Astrocyte (in vitro differentiated cells and primary cell): Measurements from ENCODE around the gene PGPEP1.

Experiments used
- EZH2 ChIP-seq: IDR thresholded peaks from 2 replicates; pipeline ENCODE4 v1.6.1; 2012; ENCODE audit warnings: mild to moderate bottlenecking, low read length, inconsistent platforms; ENCODE audit not compliant: insufficient read depth
- TF ChIP-seq, protein P1 (sequence below): IDR thresholded peaks from 2 replicates; pipeline ENCODE4 v1.5.1; 2011; ENCODE audit warnings: low read depth, mild to moderate bottlenecking, inconsistent platforms, low read length, moderate library complexity; ENCODE audit not compliant: insufficient read depth

DNA sequence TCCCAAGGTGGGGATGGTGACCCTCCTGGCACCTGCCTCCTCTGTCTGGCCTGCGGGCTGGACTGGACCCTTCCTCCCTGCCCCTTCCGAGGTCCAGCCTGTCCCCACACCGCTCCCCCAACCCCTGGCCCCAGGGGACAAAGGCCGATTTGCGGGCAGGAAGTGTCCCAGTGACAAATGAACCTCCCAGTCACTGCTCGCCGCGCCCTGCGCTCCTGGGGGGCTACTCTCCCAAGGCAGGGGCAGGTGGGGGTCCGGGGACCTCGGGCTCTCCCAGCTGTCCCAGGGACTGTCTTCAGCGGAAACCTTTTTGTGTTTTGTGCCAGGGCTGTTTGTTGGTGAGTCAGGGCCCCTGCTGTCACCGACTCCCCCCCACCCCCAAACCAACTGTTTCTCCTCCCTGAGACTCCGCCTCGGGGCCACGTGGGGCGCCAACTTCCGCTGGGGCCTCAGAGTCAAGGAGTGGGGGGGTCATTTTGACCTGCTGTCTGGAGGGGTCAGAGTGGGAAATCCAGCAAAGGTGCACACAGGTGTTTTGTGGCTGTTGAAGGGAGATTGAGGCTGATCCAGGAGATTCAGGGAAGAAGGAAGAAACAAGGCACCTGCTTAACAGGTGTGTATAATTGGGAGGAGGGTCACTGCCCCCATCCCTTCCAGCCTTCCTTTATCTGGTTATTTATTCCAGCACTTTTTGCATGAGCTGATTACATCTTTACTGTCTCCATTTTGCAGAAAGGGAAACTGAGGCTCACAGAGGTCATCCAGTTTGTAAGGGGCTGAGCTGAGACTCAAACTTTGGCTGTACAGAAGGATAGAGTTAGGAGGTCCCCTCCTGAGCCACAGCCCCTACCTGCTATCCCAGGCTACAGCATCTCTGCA lies 831 bp downstream of the PGPEP1 start:
- TF ChIP-seq, protein P1, sequence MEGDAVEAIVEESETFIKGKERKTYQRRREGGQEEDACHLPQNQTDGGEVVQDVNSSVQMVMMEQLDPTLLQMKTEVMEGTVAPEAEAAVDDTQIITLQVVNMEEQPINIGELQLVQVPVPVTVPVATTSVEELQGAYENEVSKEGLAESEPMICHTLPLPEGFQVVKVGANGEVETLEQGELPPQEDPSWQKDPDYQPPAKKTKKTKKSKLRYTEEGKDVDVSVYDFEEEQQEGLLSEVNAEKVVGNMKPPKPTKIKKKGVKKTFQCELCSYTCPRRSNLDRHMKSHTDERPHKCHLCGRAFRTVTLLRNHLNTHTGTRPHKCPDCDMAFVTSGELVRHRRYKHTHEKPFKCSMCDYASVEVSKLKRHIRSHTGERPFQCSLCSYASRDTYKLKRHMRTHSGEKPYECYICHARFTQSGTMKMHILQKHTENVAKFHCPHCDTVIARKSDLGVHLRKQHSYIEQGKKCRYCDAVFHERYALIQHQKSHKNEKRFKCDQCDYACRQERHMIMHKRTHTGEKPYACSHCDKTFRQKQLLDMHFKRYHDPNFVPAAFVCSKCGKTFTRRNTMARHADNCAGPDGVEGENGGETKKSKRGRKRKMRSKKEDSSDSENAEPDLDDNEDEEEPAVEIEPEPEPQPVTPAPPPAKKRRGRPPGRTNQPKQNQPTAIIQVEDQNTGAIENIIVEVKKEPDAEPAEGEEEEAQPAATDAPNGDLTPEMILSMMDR: no peak
- no peak for TF ChIP-seq EZH2
